OCI-M2 (cell line): ENCODE measurements around the gene CFAP97D2.
"Not testable (repeated sequence)": the region's sequence is repeated elsewhere in the genome, so short reads cannot be mapped to it uniquely, and the experiment has no call there.

Experiments
- DNase-seq: peaks from one replicate; lab custom pipeline; 2025; ENCODE audit not compliant: unreplicated experiment; lab: John Stamatoyannopoulos, UW

Gene CFAP97D2

GRCh38 chr13:114234266-114234644 is 55.2 kb downstream of the CFAP97D2 start:
- no peak for DNase-seq

- peak; percentile 22 for DNase-seq
Measured at GRCh38 chr13:114234645-114235421, 55.8 kb downstream of the CFAP97D2 start, which contains the start of gene CDC16. Gene CDC16, plus strand, starts transcription at chr13:114234897. Its CDS starts 188 bp downstream, at chr13:114235085.

GRCh38 chr13:114235697-114236096 is 56.6 kb downstream of the CFAP97D2 start:
- no peak for DNase-seq

GRCh38 chr13:114236227-114236626 is 57.2 kb downstream of the CFAP97D2 start:
- no peak for DNase-seq

- no peak for DNase-seq
Measured at GRCh38 chr13:114237415-114238112, 58.5 kb downstream of the CFAP97D2 start.

- no peak for DNase-seq
Measured at GRCh38 chr13:114241918-114242317, 62.9 kb downstream of the CFAP97D2 start.

- DNase-seq, result no peak
Measured at GRCh38 chr13:114243971-114244370, 64.9 kb downstream of the CFAP97D2 start.

GRCh38 chr13:114244637-114245036 is 65.6 kb downstream of the CFAP97D2 start:
- no peak for DNase-seq

- no peak for DNase-seq
Measured at GRCh38 chr13:114248011-114248410, 69.0 kb downstream of the CFAP97D2 start.

- DNase-seq, result no peak
Measured at GRCh38 chr13:114249077-114249476, 70.0 kb downstream of the CFAP97D2 start.

- not testable (repeated sequence) for DNase-seq
Measured at GRCh38 chr13:114251639-114252440, 72.8 kb downstream of the CFAP97D2 start.

- DNase-seq, result no peak
Measured at GRCh38 chr13:114256547-114256946, 77.5 kb downstream of the CFAP97D2 start.

- DNase-seq, result no peak
Measured at GRCh38 chr13:114257014-114257413, 78.0 kb downstream of the CFAP97D2 start.

GRCh38 chr13:114258589-114258988 is 79.5 kb downstream of the CFAP97D2 start:
- no peak for DNase-seq

GRCh38 chr13:114259374-114259773 is 80.3 kb downstream of the CFAP97D2 start:
- DNase-seq, result no peak

- DNase-seq, result no peak
Measured at GRCh38 chr13:114259974-114260373, 80.9 kb downstream of the CFAP97D2 start.

- DNase-seq, result no peak
Measured at GRCh38 chr13:114260814-114261213, 81.8 kb downstream of the CFAP97D2 start.

- no peak for DNase-seq
Measured at GRCh38 chr13:114261328-114261965, 82.4 kb downstream of the CFAP97D2 start.

- DNase-seq, result no peak
Measured at GRCh38 chr13:114263578-114263977, 84.5 kb downstream of the CFAP97D2 start.

GRCh38 chr13:114264313-114264712 is 85.3 kb downstream of the CFAP97D2 start:
- not testable (repeated sequence) for DNase-seq
